Head of caudate nucleus (tissue), 42 donors: ENCODE results near the gene LTK.
A peak's percentile ranks its signal among the peaks of the same experiment; 100 is the strongest.
"Not testable (repeated sequence)": the region's sequence is repeated elsewhere in the genome, so short reads cannot be mapped to it uniquely, and the experiment has no call there.

ENCODE experiments used
- DNase-seq, 42 donors: peaks; one replicate each; pipeline versions ENCODE4 v3.0.0 to v3.0.0-alpha.2; 2020 to 2021; ENCODE audit warnings: mixed read lengths in 7 of 42
- intact Hi-C: fragments of 100-400 bp; cut with DNase I; formaldehyde crosslinking; loops from one replicate; pipeline ENCODE4 v1.15.0; 2022

The LTK gene

DNA sequence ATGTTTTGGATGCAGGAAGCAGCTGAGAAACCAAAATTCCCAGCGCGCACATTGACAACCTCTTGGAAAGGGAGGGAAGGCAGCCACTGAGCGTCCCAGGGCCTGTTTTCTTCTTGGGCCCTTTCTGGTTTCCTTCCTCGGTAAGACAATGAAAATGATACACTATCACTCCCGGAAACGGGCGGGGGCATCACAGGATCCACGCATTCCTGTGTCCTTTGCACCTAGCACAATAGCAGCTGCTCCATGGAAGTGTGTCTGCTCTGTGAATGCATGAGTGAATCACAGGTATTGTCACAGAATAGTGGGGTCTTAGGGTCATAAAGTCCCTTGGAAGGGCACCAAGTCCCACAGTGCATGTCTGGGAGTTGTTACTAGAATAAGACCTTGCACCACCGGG is 26.2 kb downstream of the LTK start:
- DNase-seq = no peak
- intact Hi-C loops = no loop called here

GRCh38 chr15:41486286-41486685 is 27.3 kb downstream of the LTK start:
- no peak for DNase-seq
- intact Hi-C loops = no loop called here

- intact Hi-C loops = no loop called here
- no peak for DNase-seq
These were observed 28.5 kb downstream of the LTK start for GRCh38 chr15:41484937-41485625.

DNA sequence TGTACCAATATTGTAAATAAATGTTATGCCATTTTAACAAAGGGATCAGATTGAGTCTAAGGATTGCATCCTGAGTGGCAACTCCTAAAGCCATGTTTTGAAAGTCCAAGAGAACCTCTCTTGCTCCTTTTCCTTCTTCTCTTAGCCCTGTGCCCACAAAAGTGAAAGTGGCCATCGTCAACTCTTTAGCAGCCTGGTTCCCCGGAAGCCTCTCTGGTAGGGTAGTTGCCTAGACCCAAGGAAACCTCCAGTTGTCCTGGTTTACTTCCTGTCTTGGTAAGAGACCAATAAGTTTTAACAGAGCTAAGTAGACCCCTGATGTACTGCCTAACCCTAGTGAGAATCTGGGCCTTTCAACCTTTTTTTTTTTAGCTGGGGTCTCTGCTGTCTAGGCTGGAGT is 30.1 kb downstream of the LTK start:
- DNase-seq = no peak
- intact Hi-C loops = no loop called here

GRCh38 chr15:41483115-41483514 is 30.5 kb downstream of the LTK start:
- intact Hi-C loops = no loop called here
- no peak for DNase-seq

GRCh38 chr15:41482110-41482877 is 31.3 kb downstream of the LTK start:
- no peak for DNase-seq
- intact Hi-C loops = no loop called here

GRCh38 chr15:41480396-41481140 is 33.1 kb downstream of the LTK start:
- intact Hi-C loops = no loop called here
- DNase-seq = no peak

DNA sequence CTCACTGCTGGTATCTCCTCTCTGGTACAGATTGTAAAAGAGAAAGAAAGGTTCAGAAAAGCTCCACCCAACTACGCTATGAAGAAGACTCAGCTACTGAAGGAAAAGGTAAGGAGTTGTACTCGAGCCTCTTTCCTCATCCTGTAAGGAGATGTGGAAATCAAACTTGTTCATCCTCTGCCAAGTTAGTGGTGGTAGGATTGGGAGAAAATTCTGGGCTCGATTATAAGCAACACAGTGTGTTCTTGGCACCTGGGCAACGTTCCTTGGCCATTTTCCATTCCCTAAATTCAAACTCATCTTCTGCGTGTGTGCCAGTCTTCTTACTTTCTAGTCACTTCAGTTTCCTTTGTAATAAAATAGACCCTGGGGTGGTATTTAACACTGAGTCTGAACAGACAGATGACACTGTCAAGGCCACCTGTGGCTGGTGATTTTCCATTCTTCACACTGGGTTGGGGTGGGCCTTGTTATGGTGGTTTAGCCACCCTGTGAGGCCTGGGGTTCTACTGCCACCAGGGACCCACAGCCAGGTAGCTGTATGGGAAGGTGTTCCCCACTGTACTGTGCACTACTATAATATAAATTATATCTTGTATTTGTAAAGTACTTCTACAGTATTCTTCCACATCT is 37.1 kb downstream of the LTK start:
- DNase-seq = no peak
- intact Hi-C loops = no loop called here

GRCh38 chr15:41474941-41475340 is 38.7 kb downstream of the LTK start:
- intact Hi-C loops = no loop called here
- DNase-seq = no peak

DNA sequence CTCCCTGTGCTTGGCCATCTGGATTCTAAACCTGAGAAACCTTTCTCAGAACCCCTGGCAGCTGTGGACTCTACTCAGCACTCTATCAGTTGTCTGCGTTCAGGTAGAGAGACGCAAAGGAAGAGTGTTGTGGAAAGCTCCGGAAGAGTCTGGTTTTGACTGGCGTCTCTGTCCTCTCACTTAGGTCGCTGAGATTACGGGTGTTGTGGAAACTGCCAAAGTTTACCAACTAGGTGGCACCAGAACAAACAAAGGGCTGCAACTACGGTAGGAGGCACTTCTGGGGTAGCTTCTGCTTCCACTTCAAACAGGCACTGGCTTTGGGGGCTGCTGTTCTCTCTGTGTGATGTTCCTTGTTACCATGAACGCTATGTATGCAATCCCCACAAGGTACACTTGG is 39.2 kb downstream of the LTK start:
- no peak for DNase-seq
- intact Hi-C loops = no loop called here

- DNase-seq = no peak
- intact Hi-C loops = no loop called here
These were observed 40.2 kb downstream of the LTK start for GRCh38 chr15:41473418-41473817.

- DNase-seq, intact Hi-C loops: not testable (repeated sequence)
These were observed 44.0 kb downstream of the LTK start for GRCh38 chr15:41469644-41470043.

GRCh38 chr15:41466711-41467110 is 46.9 kb downstream of the LTK start:
- DNase-seq = no peak
- intact Hi-C loops = no loop called here

DNA sequence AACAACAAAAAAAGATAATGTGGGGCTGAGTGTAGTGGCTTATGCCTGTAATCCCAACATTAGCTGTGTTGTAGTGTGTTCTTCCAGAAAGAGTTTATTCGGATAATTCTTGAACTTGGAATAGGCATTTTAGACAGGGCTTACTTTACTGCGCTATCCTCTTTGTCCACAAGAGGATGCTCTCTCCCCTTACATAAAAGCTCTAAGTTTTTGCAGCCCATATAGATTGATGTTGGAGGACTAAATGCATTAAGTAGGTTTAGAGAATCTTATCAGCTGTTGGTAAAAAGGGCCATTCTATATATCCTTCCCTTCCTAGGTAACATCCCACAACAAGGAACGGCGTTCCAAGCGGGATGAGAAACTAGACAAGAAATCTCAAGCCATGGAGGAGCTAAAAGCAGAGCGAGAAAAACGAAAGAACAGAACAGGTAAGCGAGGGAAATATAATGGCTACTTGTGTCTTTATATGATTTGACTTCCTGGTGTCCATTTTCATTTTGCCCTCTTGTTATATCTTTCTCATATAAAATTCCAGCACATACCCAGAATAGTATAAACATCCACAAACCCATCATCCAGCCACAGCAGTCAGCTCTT is 47.7 kb downstream of the LTK start:
- DNase-seq = peak in 8 of 42 donors; percentile 3 to 57 (median 12)
- intact Hi-C loops = no loop called here

DNA sequence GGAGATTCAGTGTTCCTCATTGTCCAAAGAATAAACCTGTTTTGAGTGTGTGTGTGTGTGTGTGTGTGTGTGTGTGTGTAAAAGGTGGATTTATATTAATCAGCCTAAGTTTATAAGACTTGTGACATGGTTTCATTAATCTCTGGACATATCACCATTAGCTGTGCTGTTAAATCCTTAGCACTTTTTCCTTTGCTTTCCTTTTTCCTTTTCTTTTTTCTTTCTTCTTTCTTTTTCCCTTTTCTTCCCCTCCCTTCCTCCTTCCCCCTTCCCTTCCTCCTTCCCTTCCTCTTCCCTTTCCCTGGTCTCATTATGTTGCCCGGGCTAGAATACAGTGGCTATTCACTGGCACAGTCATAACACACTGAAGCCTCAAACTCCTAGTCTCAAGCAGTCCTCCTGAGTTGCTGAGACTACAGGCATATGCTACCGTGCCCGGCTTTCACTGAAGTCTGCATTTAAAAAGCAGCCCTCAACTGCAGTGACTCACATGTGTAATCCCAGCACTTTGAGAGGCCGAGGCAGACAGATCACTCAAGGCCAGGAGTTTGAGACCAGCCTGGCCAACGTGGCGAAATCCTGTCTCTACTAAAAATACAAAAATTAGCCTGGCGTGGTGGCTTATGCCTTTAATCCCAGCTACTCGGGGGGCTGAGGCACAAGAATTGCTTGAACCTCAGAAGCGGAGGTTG is 48.6 kb downstream of the LTK start:
- DNase-seq = no peak
- intact Hi-C loops = no loop called here

- intact Hi-C loops = no loop called here
- DNase-seq = no peak
These were observed 51.4 kb downstream of the LTK start for GRCh38 chr15:41462084-41462795.
